RWPE2 (cell line): ENCODE data around the gene USP31.

Experiments
- ATAC-seq: fragments of 200-7000 bp; cut with Tn5 transposase; 3 replicates; pipeline ENCODE4 v1.9.1; 2021; ENCODE audit warnings: low read depth
- DNase-seq: peaks from one replicate; pipeline ENCODE4 v3.0.0-alpha.2; 2020; ENCODE audit warnings: low spot score
- H3K27ac ChIP-seq: fragments of 450-650 bp; 2 replicates; pipeline ENCODE4 v1.5.1; 2017; ENCODE audit warnings: mild to moderate bottlenecking; ENCODE audit not compliant: poor library complexity, severe bottlenecking
- H3K27me3 ChIP-seq: fragments of 250-450 bp; sonication (Bioruptor Pico); 2 replicates; pipeline ENCODE4 v1.5.1; 2021; ENCODE audit warnings: mild to moderate bottlenecking, moderate library complexity; ENCODE audit not compliant: insufficient read depth, poor library complexity, severe bottlenecking
- H3K36me3 ChIP-seq: fragments of 250-450 bp; sonication (Bioruptor Pico); 2 replicates; pipeline ENCODE4 v1.5.1; 2020; ENCODE audit warnings: low read depth, mild to moderate bottlenecking, moderate library complexity
- H3K4me1 ChIP-seq: fragments of 250-450 bp; sonication (Bioruptor Pico); 2 replicates; pipeline ENCODE4 v1.5.1; 2021; ENCODE audit warnings: mild to moderate bottlenecking, moderate library complexity; ENCODE audit not compliant: insufficient read depth, poor library complexity, severe bottlenecking
- H3K4me3 ChIP-seq: fragments of 250-450 bp; sonication (Bioruptor Pico); 2 replicates; pipeline ENCODE4 v1.5.1; 2021; ENCODE audit warnings: mild to moderate bottlenecking, moderate library complexity; ENCODE audit not compliant: severe bottlenecking
- H3K9me3 ChIP-seq: fragments of 250-450 bp; sonication (Bioruptor Pico); 2 replicates; pipeline ENCODE4 v1.5.1; 2021; ENCODE audit warnings: mild to moderate bottlenecking, moderate library complexity; ENCODE audit not compliant: severe bottlenecking
- CTCF ChIP-seq: fragments of 450-650 bp; IDR thresholded peaks from one replicate; pipeline ENCODE4 v1.5.1; 2017; ENCODE audit warnings: mild to moderate bottlenecking, moderate library complexity; ENCODE audit not compliant: poor library complexity, severe bottlenecking

Gene USP31

GRCh38 chr16:23174622-23175021 lies 25.4 kb upstream of the USP31 start:
- Histone ChIP-seq H3K4me1 (no peaks in the 10 kb centered on the region), H3K27ac (no peak overlapping the region), H3K9me3 (no peaks in the 10 kb centered on the region), H3K36me3 (no peaks in the 10 kb centered on the region), H3K27me3 (no peaks in the 10 kb centered on the region), H3K4me3 (no peak overlapping the region)
- no peak for ATAC-seq
- no peak for DNase-seq
- TF ChIP-seq CTCF = no peak

DNA sequence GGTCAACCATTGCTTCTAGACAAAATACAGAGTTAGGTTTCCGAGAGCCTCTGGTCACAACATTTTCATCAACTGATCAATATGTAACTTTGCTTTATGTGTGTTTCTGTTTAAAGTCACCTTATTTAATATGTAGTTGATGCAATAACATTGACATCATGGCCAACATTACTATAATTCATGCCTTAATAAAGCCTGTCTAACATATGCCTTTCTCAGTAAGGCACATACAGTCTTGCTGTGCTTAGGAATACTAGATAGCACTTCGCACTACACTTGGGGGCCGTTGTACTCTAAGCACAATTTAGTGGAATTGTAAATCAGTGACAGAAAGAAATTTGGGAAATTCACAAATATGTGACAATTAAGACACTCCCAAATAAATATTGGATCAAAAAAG lies 23.7 kb upstream of the USP31 start:
- H3K36me3 ChIP-seq = no peaks in the 10 kb centered on the region
- no peaks in the 10 kb centered on the region for H3K4me1 ChIP-seq
- no peaks in the 10 kb centered on the region for H3K9me3 ChIP-seq
- no peak for DNase-seq
- no peak overlapping the region for H3K4me3 ChIP-seq
- no peak overlapping the region for H3K27ac ChIP-seq
- no peaks in the 10 kb centered on the region for H3K27me3 ChIP-seq
- no peak for TF ChIP-seq CTCF
- ATAC-seq = no peak

DNA sequence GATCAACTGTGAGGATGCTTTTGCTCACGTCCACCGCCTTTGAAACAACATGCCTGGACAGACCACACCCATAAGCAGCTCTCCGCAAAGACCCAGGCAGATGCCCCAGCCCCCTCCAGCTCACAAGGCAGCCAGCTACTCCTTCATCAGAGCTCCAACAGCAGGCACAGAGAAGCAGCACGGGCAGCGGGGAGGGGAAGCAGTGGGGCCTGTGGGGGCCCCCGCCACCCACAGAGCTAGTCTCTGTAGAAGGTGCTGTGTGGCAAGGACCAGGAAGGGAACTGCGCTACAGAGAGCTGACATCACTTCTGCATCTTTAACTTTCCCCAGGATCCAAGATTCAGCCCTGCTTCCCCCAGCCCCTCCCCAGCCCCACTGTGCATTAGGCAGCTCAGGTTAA lies 23.3 kb upstream of the USP31 start:
- DNase-seq = no peak
- no peak for ATAC-seq
- H3K4me3 ChIP-seq = no peak overlapping the region

DNA sequence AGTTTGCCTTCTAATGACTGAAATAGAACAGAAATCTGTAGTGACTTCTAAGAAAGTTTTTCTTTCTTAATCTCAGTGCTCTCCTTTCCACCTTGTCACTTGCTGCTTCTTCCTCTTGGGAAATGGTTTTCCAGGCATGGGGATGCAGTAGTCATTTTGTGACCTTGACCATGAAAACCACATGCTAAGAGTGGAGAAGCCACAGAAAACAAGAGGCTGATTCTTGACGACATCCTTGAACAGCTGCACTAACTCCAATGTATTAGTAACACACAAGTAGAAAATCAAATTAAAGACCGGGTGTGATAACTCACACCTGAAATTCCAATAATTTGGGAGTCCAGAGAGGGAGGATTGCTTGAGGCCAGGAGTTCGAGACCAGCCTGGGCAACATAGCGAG lies 15.5 kb upstream of the USP31 start:
- H3K36me3 ChIP-seq = no peaks in the 10 kb centered on the region
- no peak overlapping the region for H3K27ac ChIP-seq
- no peaks in the 10 kb centered on the region for H3K9me3 ChIP-seq
- H3K4me1 ChIP-seq = no peaks in the 10 kb centered on the region
- no peak for DNase-seq
- no peak for TF ChIP-seq CTCF
- H3K4me3 ChIP-seq = no peak overlapping the region
- no peak for ATAC-seq
- no peaks in the 10 kb centered on the region for H3K27me3 ChIP-seq

More for the DNA sequence above, 23.3 kb upstream of the USP31 start:
- no peaks in the 10 kb centered on the region for H3K9me3 ChIP-seq
- TF ChIP-seq CTCF = no peak
- no peaks in the 10 kb centered on the region for H3K27me3 ChIP-seq
- no peaks in the 10 kb centered on the region for H3K36me3 ChIP-seq
- no peaks in the 10 kb centered on the region for H3K4me1 ChIP-seq
- H3K27ac ChIP-seq = no peak overlapping the region

DNA sequence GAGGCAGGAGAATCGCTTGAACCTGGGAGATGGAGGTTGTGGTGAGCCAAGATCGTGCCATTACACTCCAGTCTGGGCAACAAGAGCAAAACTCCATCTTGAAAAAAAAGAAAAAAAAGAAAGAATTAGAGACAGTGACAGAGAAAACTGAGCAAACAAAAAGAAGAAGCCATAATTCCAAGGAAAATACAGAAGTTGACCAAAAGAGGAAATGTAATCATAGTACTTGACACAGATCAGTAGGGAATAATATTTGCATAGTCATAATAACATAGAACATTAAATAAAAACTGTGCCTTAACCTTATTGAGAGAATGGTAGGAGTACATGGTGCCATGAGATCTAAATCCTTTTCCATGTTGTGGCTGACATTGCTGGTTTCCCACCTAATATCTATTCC lies 14.7 kb upstream of the USP31 start:
- no peaks in the 10 kb centered on the region for H3K9me3 ChIP-seq
- no peaks in the 10 kb centered on the region for H3K36me3 ChIP-seq
- no peak overlapping the region for H3K4me3 ChIP-seq
- H3K27me3 ChIP-seq = no peaks in the 10 kb centered on the region
- DNase-seq (no peak), ATAC-seq (no peak)
- no peaks in the 10 kb centered on the region for H3K4me1 ChIP-seq
- TF ChIP-seq CTCF = no peak
- no peak overlapping the region for H3K27ac ChIP-seq
